Activated B cell treated with CpG ODN at 0.5 μM for 24 hours (primary cell): Measurements from ENCODE around the gene GRIK4. TPM values are rescaled to one million over a fixed set of nuclear protein-coding genes. Genes with fewer than 3 reads are reported as not detected.

Experiments used
- ATAC-seq: fragments of 200-7000 bp; cut with Tn5 transposase; one replicate; pipeline ENCODE4 v1.10.0; 2021; ENCODE audit warnings: low read depth, mild to moderate bottlenecking, moderate library complexity
- CTCF ChIA-PET: fragments of 350-600 bp; sonication (Branson Sonifier 250); formaldehyde crosslinking; loops from one replicate; lab custom pipeline; 2021; ENCODE audit warnings: antibody characterized with exemption; lab: Charles Lee
- POLR2A ChIA-PET: fragments of 350-600 bp; sonication (Branson Sonifier 250); formaldehyde crosslinking; loops from one replicate; lab custom pipeline; 2021; ENCODE audit warnings: antibody characterized with exemption; lab: Charles Lee
- DNase-seq: peaks from one replicate; pipeline ENCODE4 v3.0.0; 2022
- H3K27ac Mint-ChIP-seq: one replicate; pipeline ENCODE4 v1.8.0; 2020; ENCODE audit warnings: mixed read lengths
- H3K27me3 Mint-ChIP-seq: one replicate; pipeline ENCODE4 v1.8.0; 2021; ENCODE audit warnings: mixed read lengths
- H3K36me3 Mint-ChIP-seq: one replicate; pipeline ENCODE4 v1.8.0; 2021; ENCODE audit warnings: low read depth, mixed read lengths
- H3K4me1 Mint-ChIP-seq: one replicate; pipeline ENCODE4 v1.8.0; 2021; ENCODE audit warnings: mixed read lengths
- H3K4me3 Mint-ChIP-seq: one replicate; pipeline ENCODE4 v1.8.0; 2020; ENCODE audit warnings: mild to moderate bottlenecking, mixed read lengths
- H3K9me3 Mint-ChIP-seq: one replicate; pipeline ENCODE4 v1.8.0; 2020; ENCODE audit warnings: mixed read lengths
- CTCF ChIP-seq: fragments of 200-600 bp; IDR thresholded peaks from one replicate; pipeline ENCODE4 v1.8.0; 2022; ENCODE audit warnings: antibody characterized with exemption, mild to moderate bottlenecking
- intact Hi-C: fragments of 100-400 bp; cut with micrococcal nuclease; formaldehyde crosslinking; loops from one replicate; pipeline ENCODE4 v1.15.1; 2024
- total RNA-seq: library from RNA; stranded (reverse); gene quantifications from 2 replicates; pipeline ENCODE4 v1.2.3, GENCODE V29; 2022

The GRIK4 gene
- total RNA-seq, 1 donor from 2014 or later: not detected

- CTCF ChIA-PET: no interaction called here
- Mint-ChIP-seq H3K4me1 (peaks cover 39% of the 10 kb centered on the region), H3K27me3 (no peaks in the 10 kb centered on the region), H3K36me3 (no peaks in the 10 kb centered on the region), H3K9me3 (no peaks in the 10 kb centered on the region), H3K4me3 (no peak overlapping the region), H3K27ac (no peak overlapping the region)
- POLR2A ChIA-PET: no interaction called here
- TF ChIP-seq CTCF: no peak
- DNase-seq: no peak
- intact Hi-C loops: no loop called here
- ATAC-seq: no peak
These were observed 37.2 kb downstream of the GRIK4 start for GRCh38 chr11:120548682-120549209.

- Mint-ChIP-seq H3K27ac (no peak overlapping the region), H3K4me3 (no peak overlapping the region), H3K27me3 (no peaks in the 10 kb centered on the region), H3K36me3 (no peaks in the 10 kb centered on the region), H3K9me3 (no peaks in the 10 kb centered on the region), H3K4me1 (peaks cover 37% of the 10 kb centered on the region)
- intact Hi-C loops: no loop called here
- ATAC-seq: no peak
- POLR2A ChIA-PET: no interaction called here
- DNase-seq: no peak
- no peak for TF ChIP-seq CTCF
- CTCF ChIA-PET: no interaction called here
These were observed 37.8 kb downstream of the GRIK4 start for GRCh38 chr11:120549346-120549745.

GRCh38 chr11:120550007-120550406 lies 38.5 kb downstream of the GRIK4 start:
- ChIA-PET POLR2A (no interaction called here), CTCF (no interaction called here)
- no peak overlapping the region for H3K27ac Mint-ChIP-seq
- no peak for ATAC-seq
- H3K4me1 Mint-ChIP-seq: peaks cover 32% of the 10 kb centered on the region
- no peak for TF ChIP-seq CTCF
- no peaks in the 10 kb centered on the region for H3K9me3 Mint-ChIP-seq
- no peak for DNase-seq
- no peaks in the 10 kb centered on the region for H3K27me3 Mint-ChIP-seq
- H3K36me3 Mint-ChIP-seq: no peaks in the 10 kb centered on the region
- H3K4me3 Mint-ChIP-seq: no peak overlapping the region
- intact Hi-C loops: no loop called here

GRCh38 chr11:120551191-120551590 lies 39.6 kb downstream of the GRIK4 start:
- ChIA-PET POLR2A (no interaction called here), CTCF (no interaction called here)
- no peak for DNase-seq
- Mint-ChIP-seq H3K27me3 (peaks cover 4% of the 10 kb centered on the region), H3K4me1 (peaks cover 32% of the 10 kb centered on the region), H3K4me3 (no peak overlapping the region), H3K9me3 (no peaks in the 10 kb centered on the region), H3K27ac (no peak overlapping the region), H3K36me3 (no peaks in the 10 kb centered on the region)
- no peak for ATAC-seq
- no peak for TF ChIP-seq CTCF
- intact Hi-C loops: no loop called here

GRCh38 chr11:120554766-120555432 lies 43.4 kb downstream of the GRIK4 start:
- Mint-ChIP-seq H3K36me3 (no peaks in the 10 kb centered on the region), H3K27me3 (peaks cover 5% of the 10 kb centered on the region), H3K27ac (no peak overlapping the region), H3K9me3 (no peaks in the 10 kb centered on the region), H3K4me1 (peaks cover 16% of the 10 kb centered on the region), H3K4me3 (no peak overlapping the region)
- DNase-seq (no peak), ATAC-seq (no peak)
- ChIA-PET POLR2A (no interaction called here), CTCF (no interaction called here)
- intact Hi-C loops: no loop called here
- no peak for TF ChIP-seq CTCF
